SU-DHL-6 (cell line): ENCODE results near the gene PHKA1.

ENCODE experiments used
- CTCF ChIP-seq: fragments of 200-600 bp; sonication (generic); IDR thresholded peaks from one replicate; pipeline ENCODE4 v1.5.1; 2017; ENCODE audit warnings: antibody characterized with exemption, mild to moderate bottlenecking, low read length, moderate library complexity; ENCODE audit not compliant: insufficient read depth, poor library complexity, severe bottlenecking
- EZH2phosphoT487 ChIP-seq: fragments of 200-600 bp; sonication (generic), shearing (Covaris generic); conservative IDR thresholded peaks from 2 replicates; pipeline ENCODE4 v1.6.1; 2018; ENCODE audit warnings: mild to moderate bottlenecking, antibody characterized with exemption, low read length, moderate library complexity, mixed read lengths

GRCh38 chrX:72540318-72540717, 173.8 kb downstream of the PHKA1 start:
- TF ChIP-seq CTCF (no peak), EZH2phosphoT487 (no peak)
